ENCODE results near the gene B4GALT5. TPM values are rescaled to one million over a fixed set of nuclear protein-coding genes. Genes with fewer than 3 reads are reported as not detected.

B4GALT5 gene
- total and polyA plus RNA-seq, 7 donors: 17.1 to 46.0 (median 21.4) TPM

GRCh38 chr20:49704932-49705336 is 8.7 kb downstream of the B4GALT5 start:
- H3K27ac ChIP-seq: no peak overlapping the region
- TF ChIP-seq POLR2A (IDR thresholded peaks at IDR 0.05) (no peak), EP300 (IDR thresholded peaks at IDR 0.05) (no peak), POLR2AphosphoS5 (IDR thresholded peaks at IDR 0.05) (no peak), CTCF (IDR thresholded peaks at IDR 0.05) (no peak)
- H3K4me1 ChIP-seq: peaks cover 0 to 64% (median 51%) of the 10 kb centered on the region in 4 donors
- H3K9me3 ChIP-seq: no peaks in the 10 kb centered on the region
- intact Hi-C loops (cut with DNase I): no loop called here
- no peak for DNase-seq
- H3K27me3 ChIP-seq: no peaks in the 10 kb centered on the region
- H3K4me3 ChIP-seq: no peak overlapping the region
- no peaks in the 10 kb centered on the region for H3K36me3 ChIP-seq
- 75 to 79% methylated on average over 1 of the region's 1 CpG for WGBS, 2 donors

- no peak overlapping the region for H3K27ac ChIP-seq
- WGBS, 2 donors: 89 to 90% methylated on average over 8 of the region's 8 CpGs
- H3K36me3 ChIP-seq: no peaks in the 10 kb centered on the region
- intact Hi-C loops (cut with DNase I): no loop called here
- no peak overlapping the region for H3K4me3 ChIP-seq
- TF ChIP-seq CTCF (IDR thresholded peaks at IDR 0.05) (no peak), POLR2A (IDR thresholded peaks at IDR 0.05) (no peak), EP300 (IDR thresholded peaks at IDR 0.05) (no peak), POLR2AphosphoS5 (IDR thresholded peaks at IDR 0.05) (no peak)
- H3K27me3 ChIP-seq: no peaks in the 10 kb centered on the region
- H3K9me3 ChIP-seq: no peaks in the 10 kb centered on the region
- peaks cover 0 to 73% (median 60%) of the 10 kb centered on the region in 4 donors for H3K4me1 ChIP-seq
- DNase-seq: no peak
These were observed 11.8 kb downstream of the B4GALT5 start for GRCh38 chr20:49701916-49702315.

GRCh38 chr20:49701241-49701790 is 12.4 kb downstream of the B4GALT5 start:
- Histone ChIP-seq H3K27ac (peak overlapping the region in 1 of 4 donors; percentile 44), H3K36me3 (no peaks in the 10 kb centered on the region), H3K4me3 (no peak overlapping the region), H3K4me1 (peaks cover 0 to 73% (median 60%) of the 10 kb centered on the region in 4 donors), H3K9me3 (no peaks in the 10 kb centered on the region), H3K27me3 (no peaks in the 10 kb centered on the region)
- whole genome bisulfite sequencing, 2 donors: 19 to 47% methylated on average over 5 of the region's 5 CpGs
- TF ChIP-seq POLR2AphosphoS5 (IDR thresholded peaks at IDR 0.05) (no peak), CTCF (IDR thresholded peaks at IDR 0.05) (no peak), EP300 (IDR thresholded peaks at IDR 0.05) (no peak), POLR2A (IDR thresholded peaks at IDR 0.05) (no peak)
- intact Hi-C loops (cut with DNase I): no loop called here
- no peak for DNase-seq

- H3K27me3 ChIP-seq: no peaks in the 10 kb centered on the region
- H3K36me3 ChIP-seq: no peaks in the 10 kb centered on the region
- WGBS, 2 donors: 75 to 78% methylated on average over 7 of the region's 7 CpGs
- H3K27ac ChIP-seq: peak overlapping the region in 1 of 4 donors; percentile 44
- intact Hi-C loops (cut with DNase I): no loop called here
- peak in 1 of 4 donors; percentile 51 for TF ChIP-seq POLR2AphosphoS5 (IDR thresholded peaks at IDR 0.05)
- no peak for TF ChIP-seq EP300 (IDR thresholded peaks at IDR 0.05)
- no peak for TF ChIP-seq POLR2A (IDR thresholded peaks at IDR 0.05)
- no peak overlapping the region for H3K4me3 ChIP-seq
- H3K9me3 ChIP-seq: no peaks in the 10 kb centered on the region
- peaks cover 0 to 68% (median 64%) of the 10 kb centered on the region in 4 donors for H3K4me1 ChIP-seq
- no peak for DNase-seq
These were observed 13.1 kb downstream of the B4GALT5 start for GRCh38 chr20:49700411-49701185.

- no peaks in the 10 kb centered on the region for H3K36me3 ChIP-seq
- peaks cover 0 to 66% (median 62%) of the 10 kb centered on the region in 4 donors for H3K4me1 ChIP-seq
- H3K4me3 ChIP-seq: no peak overlapping the region
- no peaks in the 10 kb centered on the region for H3K27me3 ChIP-seq
- H3K9me3 ChIP-seq: no peaks in the 10 kb centered on the region
- no peak for TF ChIP-seq POLR2A (IDR thresholded peaks at IDR 0.05)
- no peak for TF ChIP-seq CTCF (IDR thresholded peaks at IDR 0.05)
- no peak for TF ChIP-seq EP300 (IDR thresholded peaks at IDR 0.05)
- no peak for TF ChIP-seq POLR2AphosphoS5 (IDR thresholded peaks at IDR 0.05)
- intact Hi-C loops (cut with DNase I): no loop called here
- 40 to 58% methylated on average over 6 of the region's 6 CpGs for WGBS, 2 donors
- H3K27ac ChIP-seq: no peak overlapping the region
- no peak for DNase-seq
These were observed 14.3 kb downstream of the B4GALT5 start for GRCh38 chr20:49699200-49699992.
